Lower leg skin (tissue), 4 donors: ENCODE measurements around the gene MTG1. TPM values are rescaled to one million over a fixed set of nuclear protein-coding genes. Genes with fewer than 3 reads are reported as not detected.
A peak's percentile ranks its signal among the peaks of the same experiment; 100 is the strongest.

Experiments used
- DNase-seq, 2 donors: peaks; one replicate each; pipeline ENCODE4 v3.0.0-alpha.2; 2019; ENCODE audit warnings: low spot score in 2 of 2
- H3K4me3 ChIP-seq: fragments of 200-600 bp; sonication (generic); 2 replicates; pipeline ENCODE4 v1.5.1; 2017; ENCODE audit warnings: mild to moderate bottlenecking, low read depth; ENCODE audit not compliant: poor library complexity, severe bottlenecking
- POLR2A ChIP-seq, 2 donors: fragments of 450-650 bp; IDR thresholded peaks; one replicate each; pipeline ENCODE4 v1.6.1; 2016 to 2017; ENCODE audit warnings: antibody characterized with exemption in 2 of 2, mild to moderate bottlenecking in 1 of 2, moderate library complexity in 1 of 2
- WGBS, 2 donors: methylation state at CpG; one replicate each; pipeline ENCODE4 v1.1.5; 2018; 5-methylcytosine and 5-hydroxymethylcytosine counted together
- intact Hi-C: fragments of 100-400 bp; cut with DNase I; formaldehyde crosslinking; loops from one replicate; pipeline ENCODE4 v1.15.0; 2023; ENCODE audit warnings: low total_unique reads
- total RNA-seq, 4 donors: library from RNA; depleted of rRNA; stranded (reverse); fragments of >200 nt; gene quantifications; one replicate each; pipeline ENCODE4 v1.1.0, GENCODE V29; 2016
- TF ChIP-seq, protein P1 (sequence below), 3 donors: fragments of 450-650 bp; IDR thresholded peaks; one replicate each; pipeline ENCODE4 v1.5.1; 2016; ENCODE audit warnings: antibody characterized with exemption in 3 of 3, mild to moderate bottlenecking in 3 of 3, moderate library complexity in 2 of 3

Gene MTG1
- total RNA-seq, 4 donors from 2014 or later: 16.4 to 36.0 (median 25.6) TPM

GRCh38 chr10:133378251-133379096, 15.5 kb upstream of the MTG1 start:
- 1% methylated on average over 31 to 47 of the region's 90 CpGs for WGBS, 2 donors
- H3K4me3 ChIP-seq: peak overlapping the region; percentile 53
- intact Hi-C loops: no loop called here
- TF ChIP-seq POLR2A (IDR thresholded peaks at IDR 0.05): no peak
- TF ChIP-seq, protein P1, sequence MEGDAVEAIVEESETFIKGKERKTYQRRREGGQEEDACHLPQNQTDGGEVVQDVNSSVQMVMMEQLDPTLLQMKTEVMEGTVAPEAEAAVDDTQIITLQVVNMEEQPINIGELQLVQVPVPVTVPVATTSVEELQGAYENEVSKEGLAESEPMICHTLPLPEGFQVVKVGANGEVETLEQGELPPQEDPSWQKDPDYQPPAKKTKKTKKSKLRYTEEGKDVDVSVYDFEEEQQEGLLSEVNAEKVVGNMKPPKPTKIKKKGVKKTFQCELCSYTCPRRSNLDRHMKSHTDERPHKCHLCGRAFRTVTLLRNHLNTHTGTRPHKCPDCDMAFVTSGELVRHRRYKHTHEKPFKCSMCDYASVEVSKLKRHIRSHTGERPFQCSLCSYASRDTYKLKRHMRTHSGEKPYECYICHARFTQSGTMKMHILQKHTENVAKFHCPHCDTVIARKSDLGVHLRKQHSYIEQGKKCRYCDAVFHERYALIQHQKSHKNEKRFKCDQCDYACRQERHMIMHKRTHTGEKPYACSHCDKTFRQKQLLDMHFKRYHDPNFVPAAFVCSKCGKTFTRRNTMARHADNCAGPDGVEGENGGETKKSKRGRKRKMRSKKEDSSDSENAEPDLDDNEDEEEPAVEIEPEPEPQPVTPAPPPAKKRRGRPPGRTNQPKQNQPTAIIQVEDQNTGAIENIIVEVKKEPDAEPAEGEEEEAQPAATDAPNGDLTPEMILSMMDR (IDR thresholded peaks at IDR 0.05): no peak
- DNase-seq: peak in 1 of 2 donors; percentile 44

GRCh38 chr10:133379152-133379800, 14.7 kb upstream of the MTG1 start, which contains the start of gene PAOX:
Gene PAOX (plus strand): TSS chr10:133379262. CDS start chr10:133379317, 55 bp downstream.
- TF ChIP-seq, protein P1 (IDR thresholded peaks at IDR 0.05): no peak
- TF ChIP-seq POLR2A (IDR thresholded peaks at IDR 0.05): no peak
- DNase-seq: peak in 1 of 2 donors; percentile 40
- H3K4me3 ChIP-seq: peak within 1 kb of the TSS; percentile 53
- intact Hi-C loops: no loop called here
- 5 to 10% methylated on average over 15 to 43 of the region's 78 CpGs for WGBS, 2 donors

- 92 to 94% methylated on average over 23 to 25 of the region's 36 CpGs for WGBS, 2 donors
- no peak for TF ChIP-seq POLR2A (IDR thresholded peaks at IDR 0.05)
- TF ChIP-seq, protein P1 (IDR thresholded peaks at IDR 0.05): no peak
Observed at GRCh38 chr10:133379801-133380666, 13.9 kb upstream of the MTG1 start.

DNA sequence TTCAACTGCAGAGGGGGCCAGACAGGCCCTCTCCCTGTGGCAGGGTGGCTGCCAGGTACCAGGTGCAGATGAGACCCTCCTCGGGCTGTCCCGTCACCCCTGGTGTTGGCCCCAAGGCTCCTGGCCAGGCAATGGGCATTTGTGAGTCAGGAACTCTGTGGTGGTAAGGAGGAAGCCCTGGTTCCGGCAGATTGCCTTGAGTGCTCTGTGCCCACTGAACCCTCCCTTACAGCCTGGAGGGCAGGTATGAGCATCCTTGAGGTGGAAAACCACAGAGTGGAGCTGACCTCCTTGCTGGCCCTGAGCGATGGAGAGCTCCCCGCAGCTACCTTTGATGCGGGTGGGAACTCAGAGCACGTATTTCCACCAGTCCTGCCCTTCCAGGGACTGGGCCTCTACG, 12.9 kb upstream of the MTG1 start:
- 88 to 97% methylated on average over 8 of the region's 8 CpGs for WGBS, 2 donors
- no peak overlapping the region for H3K4me3 ChIP-seq
- no peak for DNase-seq
- intact Hi-C loops: no loop called here
- TF ChIP-seq POLR2A (IDR thresholded peaks at IDR 0.05): no peak
- TF ChIP-seq, protein P1 (IDR thresholded peaks at IDR 0.05): no peak

More at GRCh38 chr10:133379801-133380666, 13.9 kb upstream of the MTG1 start:
- H3K4me3 ChIP-seq: no peak overlapping the region
- intact Hi-C loops: no loop called here
- DNase-seq: no peak

DNA sequence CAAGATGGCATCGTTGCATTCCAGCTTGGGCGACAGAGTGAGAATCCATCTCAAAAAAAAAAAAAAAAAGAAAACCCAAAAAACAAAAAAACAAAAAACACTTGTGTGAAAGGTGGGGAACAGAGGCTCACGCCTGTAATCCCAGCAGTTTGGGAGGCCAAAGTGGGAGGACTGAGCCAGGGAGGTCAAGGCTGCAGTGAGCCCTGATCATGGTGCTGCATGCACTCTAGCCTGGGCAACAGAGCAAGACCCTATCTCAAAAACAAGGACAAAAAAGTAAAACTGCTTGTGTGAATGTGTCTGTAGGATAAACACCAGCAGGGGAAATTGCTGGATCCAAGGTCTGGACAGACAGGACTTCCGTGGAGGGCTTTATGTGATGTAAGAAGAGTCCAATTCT, 10.4 kb upstream of the MTG1 start:
- WGBS, 2 donors: 93 to 94% methylated on average over 4 of the region's 4 CpGs
- no peak for TF ChIP-seq POLR2A (IDR thresholded peaks at IDR 0.05)
- TF ChIP-seq, protein P1 (IDR thresholded peaks at IDR 0.05): no peak
- intact Hi-C loops: no loop called here
- DNase-seq: no peak
- H3K4me3 ChIP-seq: no peak overlapping the region
